Astrocyte of the spinal cord (primary cell): ENCODE data around the gene MRPL55.

Experiments
- DNase-seq: peaks from one replicate; pipeline ENCODE4 v3.0.0; 2011; ENCODE audit warnings: low read depth, low spot score
- H3K4me3 ChIP-seq: 2 replicates; pipeline ENCODE4 v1.5.1; 2011; ENCODE audit warnings: low read depth, mild to moderate bottlenecking, low read length, moderate library complexity
- CTCF ChIP-seq: IDR thresholded peaks from 2 replicates; pipeline ENCODE4 v1.5.1; 2012; ENCODE audit warnings: low read depth, mild to moderate bottlenecking, low read length, inconsistent platforms
- in situ Hi-C: cut with HindIII; loops from 2 replicates; pipeline ENCODE4 v1.10.0; 2017; ENCODE audit warnings: low sequenced_read_pairs

Gene MRPL55

GRCh38 chr1:228092342-228093049 lies 16.6 kb downstream of the MRPL55 start:
- no peak overlapping the region for H3K4me3 ChIP-seq
- no peak for DNase-seq
- no peak for TF ChIP-seq CTCF
- in situ Hi-C loops, result no loop called here

- in situ Hi-C loops, result no loop called here
- H3K4me3 ChIP-seq, result no peak overlapping the region
Measured at GRCh38 chr1:228091084-228091483, 18.0 kb downstream of the MRPL55 start.

GRCh38 chr1:228090613-228091081 lies 18.5 kb downstream of the MRPL55 start:
- TF ChIP-seq CTCF, result no peak
- peak; percentile 26 for DNase-seq
- H3K4me3 ChIP-seq, result no peak overlapping the region
- in situ Hi-C loops, result no loop called here

More at GRCh38 chr1:228091084-228091483, 18.0 kb downstream of the MRPL55 start:
- no peak for TF ChIP-seq CTCF
- DNase-seq, result no peak

- no peak for DNase-seq
Measured at GRCh38 chr1:228089519-228090380, 19.3 kb downstream of the MRPL55 start.

GRCh38 chr1:228088586-228089498 lies 20.3 kb downstream of the MRPL55 start:
- DNase-seq, result no peak
- in situ Hi-C loops, result no loop called here
- H3K4me3 ChIP-seq, result no peak overlapping the region
- no peak for TF ChIP-seq CTCF

More at GRCh38 chr1:228089519-228090380, 19.3 kb downstream of the MRPL55 start:
- H3K4me3 ChIP-seq, result no peak overlapping the region
- no peak for TF ChIP-seq CTCF
- in situ Hi-C loops, result no loop called here

GRCh38 chr1:228087771-228088251 lies 21.3 kb downstream of the MRPL55 start:
- DNase-seq, result peak; percentile 60
- in situ Hi-C loops, result no loop called here
- H3K4me3 ChIP-seq, result no peak overlapping the region
- TF ChIP-seq CTCF, result no peak
